T-helper 1 cell treated with Interleukin-12 subunit alpha and Interleukin-12 subunit beta and Interleukin-4 antibody, amounts not matched to agents 30 μg/mL and 1 μg/mL, for 36 hours (primary cell): ENCODE results near the gene MAP4.

ENCODE experiments used
- H3K27ac Mint-ChIP-seq: one replicate; pipeline ENCODE4 v1.8.0; 2021; ENCODE audit warnings: mild to moderate bottlenecking, mixed read lengths
- H3K27me3 Mint-ChIP-seq: one replicate; pipeline ENCODE4 v1.8.0; 2021; ENCODE audit warnings: low read depth, mixed read lengths
- H3K36me3 Mint-ChIP-seq: one replicate; pipeline ENCODE4 v1.8.0; 2021; ENCODE audit warnings: low read depth, mixed read lengths
- H3K4me1 Mint-ChIP-seq: one replicate; pipeline ENCODE4 v1.8.0; 2021; ENCODE audit warnings: low read depth, mixed read lengths
- H3K4me3 Mint-ChIP-seq: one replicate; pipeline ENCODE4 v1.8.0; 2021; ENCODE audit warnings: mild to moderate bottlenecking, moderate library complexity, mixed read lengths
- H3K9me3 Mint-ChIP-seq: one replicate; pipeline ENCODE4 v1.8.0; 2021; ENCODE audit warnings: mixed read lengths

The MAP4 gene

GRCh38 chr3:48001991-48002390, 14.2 kb downstream of the MAP4 start:
- Mint-ChIP-seq H3K36me3 (no peaks in the 10 kb centered on the region), H3K4me1 (no peaks in the 10 kb centered on the region), H3K4me3 (no peak overlapping the region), H3K27me3 (no peaks in the 10 kb centered on the region), H3K9me3 (no peaks in the 10 kb centered on the region), H3K27ac (no peak overlapping the region)

GRCh38 chr3:48000212-48000611, 16.0 kb downstream of the MAP4 start:
- H3K4me3 Mint-ChIP-seq, result no peak overlapping the region

GRCh38 chr3:47996440-47996839, 19.8 kb downstream of the MAP4 start:
- Mint-ChIP-seq H3K4me1 (peaks cover 4% of the 10 kb centered on the region), H3K4me3 (no peak overlapping the region), H3K27me3 (no peaks in the 10 kb centered on the region), H3K9me3 (no peaks in the 10 kb centered on the region), H3K27ac (no peak overlapping the region), H3K36me3 (peaks cover 9% of the 10 kb centered on the region)

More at GRCh38 chr3:48000212-48000611, 16.0 kb downstream of the MAP4 start:
- H3K9me3 Mint-ChIP-seq, result no peaks in the 10 kb centered on the region
- H3K36me3 Mint-ChIP-seq, result peaks cover 6% of the 10 kb centered on the region
- no peak overlapping the region for H3K27ac Mint-ChIP-seq
- no peaks in the 10 kb centered on the region for H3K27me3 Mint-ChIP-seq
- H3K4me1 Mint-ChIP-seq, result peaks cover 4% of the 10 kb centered on the region

DNA sequence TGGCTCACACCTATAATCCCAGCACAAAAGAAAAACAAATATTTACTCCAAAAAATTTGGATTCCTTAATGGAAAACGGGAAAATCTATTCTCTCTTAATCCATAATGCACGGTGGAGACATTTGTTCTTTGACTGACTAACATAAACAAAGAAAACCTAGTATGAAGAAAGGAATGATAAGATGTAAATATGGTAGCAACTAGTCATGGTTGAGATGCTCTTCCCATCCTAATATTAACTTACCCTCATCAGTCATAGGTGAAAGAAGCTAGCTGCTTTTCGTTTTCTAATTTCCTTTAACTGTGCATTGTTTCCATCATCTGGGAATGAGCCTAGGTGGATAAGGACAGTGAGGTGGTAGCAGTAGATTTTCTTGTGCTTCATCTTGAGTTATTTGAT, 22.0 kb downstream of the MAP4 start:
- Mint-ChIP-seq H3K4me3 (no peak overlapping the region), H3K36me3 (peaks cover 10% of the 10 kb centered on the region), H3K27me3 (no peaks in the 10 kb centered on the region), H3K4me1 (peaks cover 6% of the 10 kb centered on the region), H3K27ac (no peak overlapping the region), H3K9me3 (no peaks in the 10 kb centered on the region)

DNA sequence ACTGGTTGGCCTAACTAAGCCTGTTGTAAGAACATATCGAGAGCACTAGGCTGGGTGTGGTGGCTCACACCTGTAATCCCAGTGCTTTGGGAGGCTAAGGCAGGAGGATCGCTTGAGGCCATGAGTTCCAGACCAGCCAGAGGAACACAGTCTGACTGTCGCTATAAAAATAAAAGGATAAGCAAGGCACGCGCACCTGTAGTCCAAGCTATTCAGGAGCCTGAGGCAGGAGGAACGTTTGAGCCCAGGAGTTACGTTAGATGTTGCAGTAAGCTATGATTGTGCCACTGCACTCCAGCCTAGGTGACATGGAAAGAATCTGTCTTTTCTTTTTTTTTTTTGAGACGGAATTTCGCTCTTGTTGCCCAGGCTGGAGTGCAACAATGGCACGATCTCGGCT, 24.9 kb downstream of the MAP4 start:
- H3K27ac Mint-ChIP-seq, result no peak overlapping the region
- no peaks in the 10 kb centered on the region for H3K27me3 Mint-ChIP-seq
- H3K4me1 Mint-ChIP-seq, result peaks cover 4% of the 10 kb centered on the region
- peaks cover 7% of the 10 kb centered on the region for H3K36me3 Mint-ChIP-seq
- no peak overlapping the region for H3K4me3 Mint-ChIP-seq
- no peaks in the 10 kb centered on the region for H3K9me3 Mint-ChIP-seq

GRCh38 chr3:47989981-47990440, 26.2 kb downstream of the MAP4 start:
- Mint-ChIP-seq H3K27ac (no peak overlapping the region), H3K4me3 (no peak overlapping the region), H3K36me3 (peaks cover 5% of the 10 kb centered on the region), H3K27me3 (no peaks in the 10 kb centered on the region), H3K4me1 (peaks cover 4% of the 10 kb centered on the region), H3K9me3 (no peaks in the 10 kb centered on the region)

DNA sequence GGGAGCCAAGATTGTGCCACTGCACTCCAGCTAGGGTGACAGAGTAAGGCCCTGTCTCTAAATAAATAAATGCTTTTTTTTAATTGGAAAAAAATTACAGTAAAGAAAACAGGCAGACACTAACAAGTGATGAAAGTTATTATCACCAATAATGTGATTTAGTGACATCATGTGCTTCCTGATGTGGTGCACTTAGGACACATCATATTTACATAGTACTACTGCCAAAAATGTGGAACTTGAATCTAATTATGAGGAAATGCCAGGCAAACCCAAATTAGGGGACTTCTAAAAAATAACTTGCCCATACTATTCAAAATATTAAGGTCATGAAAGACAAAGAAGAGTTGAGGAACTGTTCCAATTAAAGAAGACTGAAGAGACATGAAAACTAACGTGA, 30.8 kb downstream of the MAP4 start:
- Mint-ChIP-seq H3K36me3 (peaks cover 5% of the 10 kb centered on the region), H3K27me3 (no peaks in the 10 kb centered on the region), H3K4me1 (peaks cover 4% of the 10 kb centered on the region), H3K27ac (no peak overlapping the region), H3K9me3 (no peaks in the 10 kb centered on the region), H3K4me3 (no peak overlapping the region)

- no peak overlapping the region for H3K4me3 Mint-ChIP-seq
- peaks cover 2% of the 10 kb centered on the region for H3K4me1 Mint-ChIP-seq
- no peak overlapping the region for H3K27ac Mint-ChIP-seq
- H3K27me3 Mint-ChIP-seq, result no peaks in the 10 kb centered on the region
- peaks cover 3% of the 10 kb centered on the region for H3K36me3 Mint-ChIP-seq
- H3K9me3 Mint-ChIP-seq, result no peaks in the 10 kb centered on the region
Observed at GRCh38 chr3:47984075-47984728, 32.0 kb downstream of the MAP4 start.

- no peaks in the 10 kb centered on the region for H3K4me1 Mint-ChIP-seq
- no peak overlapping the region for H3K4me3 Mint-ChIP-seq
- no peaks in the 10 kb centered on the region for H3K27me3 Mint-ChIP-seq
- H3K9me3 Mint-ChIP-seq, result no peaks in the 10 kb centered on the region
- H3K36me3 Mint-ChIP-seq, result peaks cover 4% of the 10 kb centered on the region
- H3K27ac Mint-ChIP-seq, result no peak overlapping the region
Observed at GRCh38 chr3:47980795-47981194, 35.4 kb downstream of the MAP4 start.

DNA sequence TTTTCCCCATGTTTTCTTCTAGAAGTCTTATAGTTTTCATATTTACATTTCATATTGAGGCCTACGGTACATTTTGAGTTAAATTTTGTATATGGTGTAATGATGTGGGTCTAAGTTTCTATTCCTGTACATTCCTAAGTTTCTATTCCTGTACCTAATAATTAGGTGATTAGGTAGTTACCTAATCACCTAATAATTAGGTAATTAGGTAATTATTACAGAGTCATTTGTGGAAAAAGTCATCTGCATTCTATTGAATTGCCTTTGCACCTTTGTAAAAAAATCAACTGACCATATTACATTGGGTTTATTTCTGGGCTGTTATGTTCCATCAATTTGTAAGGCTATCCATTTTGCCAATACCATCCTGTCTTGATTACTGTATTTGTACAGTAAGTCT, 37.1 kb downstream of the MAP4 start:
- Mint-ChIP-seq H3K4me3 (no peak overlapping the region), H3K27ac (no peak overlapping the region), H3K4me1 (peaks cover 2% of the 10 kb centered on the region), H3K9me3 (no peaks in the 10 kb centered on the region), H3K27me3 (no peaks in the 10 kb centered on the region), H3K36me3 (peaks cover 3% of the 10 kb centered on the region)

DNA sequence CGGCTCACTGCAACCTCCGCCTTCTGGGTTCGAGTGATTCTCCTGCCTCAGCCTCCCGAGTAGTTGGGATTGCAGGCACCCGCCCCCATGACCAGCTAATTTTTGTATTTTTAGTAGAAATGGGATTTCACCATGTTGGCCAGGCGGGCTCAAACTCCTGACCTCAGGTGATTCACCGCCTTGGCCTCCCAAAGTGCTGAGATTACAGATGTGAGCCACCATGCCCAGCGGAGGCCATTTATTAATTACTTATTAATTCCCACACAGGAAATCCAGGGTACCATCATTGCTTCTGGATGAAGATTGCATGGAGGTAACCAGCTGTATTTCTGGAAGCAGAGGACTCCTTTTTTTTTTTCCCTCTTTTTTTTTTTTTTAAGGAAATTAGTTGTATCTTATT, 37.8 kb downstream of the MAP4 start:
- H3K36me3 Mint-ChIP-seq, result peaks cover 3% of the 10 kb centered on the region
- no peak overlapping the region for H3K4me3 Mint-ChIP-seq
- H3K9me3 Mint-ChIP-seq, result no peaks in the 10 kb centered on the region
- no peak overlapping the region for H3K27ac Mint-ChIP-seq
- H3K4me1 Mint-ChIP-seq, result peaks cover 2% of the 10 kb centered on the region
- H3K27me3 Mint-ChIP-seq, result no peaks in the 10 kb centered on the region

DNA sequence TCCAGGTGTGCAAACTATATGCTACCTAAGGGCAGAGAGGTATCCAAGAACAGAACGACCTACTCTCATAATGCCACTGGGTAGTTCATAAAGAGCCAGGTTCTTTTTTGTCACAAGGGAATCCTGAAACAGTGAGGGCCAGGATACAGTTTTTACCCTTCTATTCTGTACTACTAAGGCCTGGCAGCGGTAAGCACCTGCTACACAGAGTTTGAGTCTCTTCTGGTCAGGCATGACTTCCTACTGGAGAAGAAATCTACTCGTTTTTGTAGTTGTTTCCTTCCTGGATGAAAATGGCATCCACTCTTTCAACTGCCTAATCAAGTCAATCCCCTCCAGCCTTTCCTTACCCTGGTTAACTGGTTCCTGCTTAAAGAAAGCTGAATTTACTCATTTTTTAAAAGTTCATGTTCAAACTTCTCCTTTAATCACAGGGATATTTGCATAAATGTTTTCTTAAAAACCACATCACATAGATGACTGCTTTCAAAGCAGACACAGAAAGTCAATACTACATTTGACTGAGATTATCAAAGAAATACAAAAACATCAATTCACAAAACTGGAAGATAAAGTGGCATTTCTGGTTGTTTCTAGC, 40.0 kb downstream of the MAP4 start:
- H3K4me1 Mint-ChIP-seq, result peaks cover 2% of the 10 kb centered on the region
- H3K27me3 Mint-ChIP-seq, result no peaks in the 10 kb centered on the region
- H3K36me3 Mint-ChIP-seq, result peaks cover 3% of the 10 kb centered on the region
- H3K9me3 Mint-ChIP-seq, result no peaks in the 10 kb centered on the region
- H3K27ac Mint-ChIP-seq, result no peak overlapping the region
- H3K4me3 Mint-ChIP-seq, result no peak overlapping the region

DNA sequence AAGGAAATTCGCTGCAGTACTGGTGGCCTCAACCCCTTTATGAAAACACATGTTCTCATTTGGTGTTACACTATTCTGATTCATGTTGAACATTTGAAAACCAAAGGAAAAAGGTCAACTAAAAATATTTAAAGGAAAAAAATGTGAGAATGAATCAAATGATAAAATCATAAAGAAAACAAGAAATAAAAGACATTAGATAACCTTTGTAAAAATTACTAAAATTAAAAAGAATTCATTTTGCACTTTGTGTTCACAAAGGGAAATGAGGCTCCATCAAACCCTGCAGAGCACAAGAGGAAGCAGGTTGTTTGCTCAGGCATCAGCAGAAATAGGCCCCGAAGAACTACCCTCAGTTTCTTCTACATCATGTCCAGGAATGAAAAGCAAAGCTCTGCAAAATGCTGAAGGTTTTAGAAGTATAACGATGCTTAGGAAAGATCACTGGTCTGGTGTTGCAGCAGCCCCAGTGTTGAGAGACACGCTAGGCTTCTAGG, 41.2 kb downstream of the MAP4 start:
- no peak overlapping the region for H3K4me3 Mint-ChIP-seq
- H3K27ac Mint-ChIP-seq, result no peak overlapping the region
- H3K27me3 Mint-ChIP-seq, result no peaks in the 10 kb centered on the region
- peaks cover 3% of the 10 kb centered on the region for H3K36me3 Mint-ChIP-seq
- no peaks in the 10 kb centered on the region for H3K9me3 Mint-ChIP-seq
- H3K4me1 Mint-ChIP-seq, result peaks cover 2% of the 10 kb centered on the region

GRCh38 chr3:47971081-47971480, 45.1 kb downstream of the MAP4 start:
- Mint-ChIP-seq H3K4me3 (no peak overlapping the region), H3K36me3 (peaks cover 2% of the 10 kb centered on the region), H3K27ac (no peak overlapping the region), H3K27me3 (no peaks in the 10 kb centered on the region), H3K9me3 (no peaks in the 10 kb centered on the region), H3K4me1 (peaks cover 4% of the 10 kb centered on the region)

GRCh38 chr3:47964740-47965139, 51.5 kb downstream of the MAP4 start:
- H3K9me3 Mint-ChIP-seq, result no peaks in the 10 kb centered on the region
- peaks cover 4% of the 10 kb centered on the region for H3K36me3 Mint-ChIP-seq
- peaks cover 21% of the 10 kb centered on the region for H3K4me1 Mint-ChIP-seq
- H3K27ac Mint-ChIP-seq, result no peak overlapping the region
- H3K4me3 Mint-ChIP-seq, result no peak overlapping the region
- no peaks in the 10 kb centered on the region for H3K27me3 Mint-ChIP-seq
